GM18517 (cell line): Measurements from ENCODE around the gene MCM8.
"Not testable (repeated sequence)": the region's sequence is repeated elsewhere in the genome, so short reads cannot be mapped to it uniquely, and the experiment has no call there.

ENCODE experiments used
- ATAC-seq: cut with Tn5 transposase; IDR thresholded peaks from one replicate; pipeline ENCODE4 v1.9.1; 2021; ENCODE audit warnings: mild to moderate bottlenecking, moderate library complexity; ENCODE audit not compliant: unreplicated experiment

Gene MCM8

GRCh38 chr20:5999783-6000182, 49.3 kb downstream of the MCM8 start:
- ATAC-seq: no peak

GRCh38 chr20:6000871-6001270, 50.4 kb downstream of the MCM8 start:
- ATAC-seq: no peak

DNA sequence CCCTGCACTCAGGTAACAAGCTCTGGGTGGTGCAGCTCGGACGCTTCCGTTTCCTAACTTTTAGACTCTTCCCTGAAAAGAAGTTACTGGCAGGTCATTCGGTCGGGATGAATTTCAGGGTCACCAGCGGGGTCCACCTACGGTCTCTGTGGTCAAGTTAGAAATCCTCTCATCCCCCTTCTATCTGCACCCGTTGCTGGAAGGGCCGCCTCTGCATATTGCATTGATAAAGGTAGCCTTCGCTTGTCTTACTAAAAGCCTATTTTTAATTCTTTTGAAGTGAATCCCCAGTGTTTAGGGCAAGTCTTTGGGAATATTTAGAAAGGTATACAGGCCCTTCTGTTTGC, 56.1 kb downstream of the MCM8 start:
- no peak for ATAC-seq

GRCh38 chr20:6007094-6007528, 56.7 kb downstream of the MCM8 start:
- no peak for ATAC-seq

- ATAC-seq: no peak
Measured at GRCh38 chr20:6007529-6008103, 57.2 kb downstream of the MCM8 start.

GRCh38 chr20:6008254-6008653, 57.8 kb downstream of the MCM8 start:
- ATAC-seq: no peak

- ATAC-seq: no peak
Measured at GRCh38 chr20:6012179-6012578, 61.7 kb downstream of the MCM8 start.

DNA sequence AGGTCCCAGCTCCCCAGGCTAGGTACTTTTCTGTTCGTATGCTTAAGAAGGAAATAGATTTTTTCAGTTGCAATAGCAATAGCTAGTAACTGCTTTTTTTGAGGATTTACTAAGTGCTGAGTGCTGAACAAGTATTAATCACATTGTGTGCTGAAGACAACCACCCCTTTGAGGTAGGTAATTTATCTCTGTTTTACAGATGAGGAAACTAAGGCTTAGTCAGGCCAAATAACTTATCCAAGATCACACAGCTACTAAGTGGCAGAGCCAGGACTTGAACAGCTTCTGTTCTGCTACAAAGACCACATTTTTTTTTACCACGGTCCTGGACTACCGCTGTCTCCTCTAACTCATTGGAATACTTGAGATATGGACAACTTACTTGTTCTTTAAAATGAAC, 63.6 kb downstream of the MCM8 start:
- no peak for ATAC-seq

- ATAC-seq: no peak
Measured at GRCh38 chr20:6014957-6015356, 64.5 kb downstream of the MCM8 start.

GRCh38 chr20:6017467-6017866, 67.0 kb downstream of the MCM8 start:
- ATAC-seq: no peak

GRCh38 chr20:6017880-6018279, 67.4 kb downstream of the MCM8 start:
- no peak for ATAC-seq

DNA sequence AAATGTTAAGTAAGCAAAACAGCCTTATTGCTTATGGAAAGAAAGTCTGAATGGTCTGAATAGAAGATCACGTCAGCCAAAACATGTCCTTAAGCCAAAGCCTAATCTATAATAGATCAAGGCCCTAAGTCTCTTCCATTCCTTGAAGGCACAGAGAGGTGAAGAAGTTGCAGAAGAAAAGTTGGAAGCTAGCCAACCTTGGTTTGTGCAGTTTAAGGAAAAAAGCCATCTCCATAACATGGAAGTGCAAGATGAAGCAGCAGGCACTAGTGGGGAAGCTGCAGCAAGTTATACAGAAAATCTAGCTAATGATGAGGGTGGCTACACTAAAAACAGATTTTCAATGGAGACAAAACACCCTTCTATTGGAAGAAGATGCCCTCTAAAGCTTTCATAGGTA, 74.3 kb downstream of the MCM8 start:
- no peak for ATAC-seq

- no peak for ATAC-seq
Measured at GRCh38 chr20:6026051-6026450, 75.6 kb downstream of the MCM8 start.

- ATAC-seq: no peak
Measured at GRCh38 chr20:6028818-6029217, 78.4 kb downstream of the MCM8 start.

GRCh38 chr20:6029538-6029937, 79.1 kb downstream of the MCM8 start:
- no peak for ATAC-seq

DNA sequence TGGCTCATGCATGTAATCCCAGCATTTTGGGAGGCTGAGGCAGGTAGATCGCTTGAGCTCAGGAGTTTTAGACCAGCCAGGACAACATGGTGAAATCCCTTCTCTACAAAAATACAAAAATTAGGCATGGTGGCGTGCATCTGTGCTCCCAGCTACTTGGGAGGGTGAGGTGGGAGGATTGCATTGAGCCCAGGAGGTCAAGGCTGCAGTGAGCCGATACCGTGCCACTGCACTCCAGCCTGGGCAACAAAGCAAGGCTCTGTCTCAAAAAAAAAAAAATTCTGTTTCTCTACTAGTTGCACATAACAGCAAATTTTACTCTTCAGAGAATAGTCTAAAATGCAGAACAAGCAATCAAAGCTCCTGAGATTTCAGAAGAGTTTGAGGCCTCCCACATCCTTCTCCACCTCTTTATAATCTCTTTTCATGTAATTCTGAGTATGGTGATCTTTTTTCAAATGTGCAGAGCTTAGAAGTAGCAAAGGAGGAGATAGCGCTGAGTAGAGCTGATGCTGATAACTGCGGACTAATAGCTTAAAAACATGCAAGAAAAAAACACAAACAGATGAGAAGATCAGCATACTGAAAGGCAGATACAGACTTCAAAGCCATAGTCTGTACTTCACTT, 80.1 kb downstream of the MCM8 start:
- no peak for ATAC-seq

- ATAC-seq: not testable (repeated sequence)
Measured at GRCh38 chr20:6032907-6033306, 82.5 kb downstream of the MCM8 start.

- ATAC-seq: no peak
Measured at GRCh38 chr20:6034134-6034969, 83.9 kb downstream of the MCM8 start.

DNA sequence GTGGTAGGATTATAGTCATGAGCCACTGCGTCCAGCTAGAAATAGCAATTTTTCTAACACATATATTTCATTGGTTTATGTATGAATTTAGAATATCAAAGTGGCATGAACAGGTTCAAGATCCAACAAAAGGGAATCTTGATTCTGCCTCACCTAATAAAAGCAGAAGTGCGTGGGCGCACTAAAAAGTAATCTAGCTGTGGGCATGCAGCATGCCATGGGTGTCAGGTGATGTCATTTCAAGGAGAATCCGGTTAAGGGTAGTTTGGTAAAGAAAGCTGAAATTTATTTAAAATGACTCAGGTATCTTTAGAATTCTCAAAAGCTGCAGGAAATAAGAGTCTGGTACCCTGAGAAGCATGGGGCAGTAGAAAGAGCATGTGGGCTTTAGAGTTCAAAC, 85.8 kb downstream of the MCM8 start:
- no peak for ATAC-seq

DNA sequence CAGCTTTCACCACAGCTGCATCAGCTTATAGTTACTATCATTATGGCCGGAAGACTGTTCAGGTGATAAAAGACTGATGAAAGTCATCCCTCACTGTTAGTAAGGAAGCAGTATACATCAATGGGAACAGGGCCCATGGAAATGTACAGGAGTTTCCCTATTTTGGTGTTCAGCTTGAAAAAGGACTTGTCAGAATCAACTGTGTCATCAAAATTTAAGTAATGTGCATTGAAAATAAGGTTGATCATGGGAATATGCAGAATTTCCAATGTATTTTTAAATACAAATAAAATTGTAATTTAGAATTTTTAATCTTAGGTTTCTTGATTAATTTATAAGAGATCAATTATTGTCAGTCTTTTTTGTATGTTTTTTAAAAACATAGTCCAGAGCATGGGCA, 86.6 kb downstream of the MCM8 start:
- no peak for ATAC-seq

GRCh38 chr20:6038256-6038655, 87.8 kb downstream of the MCM8 start:
- no peak for ATAC-seq

- no peak for ATAC-seq
Measured at GRCh38 chr20:6039766-6040165, 89.3 kb downstream of the MCM8 start.
